A549 (cell line): ENCODE data around the gene DEPDC5. TPM values are rescaled to one million over a fixed set of nuclear protein-coding genes. Genes with fewer than 3 reads are reported as not detected.

ENCODE experiments used
- ATAC-seq, 2 experiments: fragments of 200-7000 bp in 1 of 2; fragments of >200 bp in 1 of 2; cut with Nextera tagmentation in 1 of 2; cut with Tn5 transposase in 1 of 2; 3 replicates each; pipeline versions ENCODE4 v1.8.0 to v1.9.1; 2018 to 2020; ENCODE audit warnings: mild to moderate bottlenecking in 1 of 2, moderate library complexity in 1 of 2
- CTCF ChIA-PET: fragments of 300-600 bp; sonication (Branson Sonifier 250); formaldehyde crosslinking; extraction: SDS; loops from one replicate; lab custom pipeline; 2021; ENCODE audit warnings: antibody characterized with exemption, inconsistent platforms; lab: Yijun Ruan, JAX
- POLR2A ChIA-PET: fragments of 350-600 bp; formaldehyde crosslinking; extraction: SDS; loops from one replicate; lab custom pipeline; 2021; ENCODE audit warnings: antibody characterized with exemption, inconsistent platforms; lab: Yijun Ruan, JAX
- DNase-seq, 2 experiments: peaks; one replicate each; pipeline versions ENCODE4 v3.0.0 to v3.0.0-alpha.2; 2011 to 2016; ENCODE audit warnings: low read depth in 1 of 2, low spot score in 1 of 2
- FAIRE-seq: peaks from 2 replicates; lab custom pipeline; 2011; peaks lifted over from hg19 to GRCh38; lab: Jason Lieb, UNC
- H3K27ac ChIP-seq, 2 experiments: fragments of >200 bp; sonication (Bioruptor Twin); formaldehyde crosslinking; 3 replicates each; pipeline ENCODE4 v1.5.1; 2016 to 2017
- H3K4me1 ChIP-seq: fragments of >200 bp; sonication (Bioruptor Twin); formaldehyde crosslinking; 3 replicates; pipeline ENCODE4 v1.6.1; 2016
- H3K4me2 ChIP-seq: fragments of >200 bp; sonication (Bioruptor Twin); formaldehyde crosslinking; 3 replicates; pipeline ENCODE4 v1.6.1; 2016
- H3K4me3 ChIP-seq: fragments of >200 bp; sonication (Bioruptor Twin); formaldehyde crosslinking; 3 replicates; pipeline ENCODE4 v1.5.1; 2016
- H3K9me3 ChIP-seq: fragments of >200 bp; sonication (Bioruptor Twin); formaldehyde crosslinking; 3 replicates; pipeline ENCODE4 v1.6.1; 2016
- CEBPB ChIP-seq, 2 experiments: fragments of >200 bp in 1 of 2; sonication (Bioruptor Twin) in 1 of 2; formaldehyde crosslinking in 1 of 2; IDR thresholded peaks; 2 replicates each; pipeline ENCODE4 v1.6.1; 2012 to 2016
- CHD4 ChIP-seq: fragments of 200-600 bp; sonication (generic); IDR thresholded peaks from 2 replicates; pipeline ENCODE4 v1.6.1; 2016; ENCODE audit warnings: antibody characterized with exemption, mild to moderate bottlenecking, borderline replicate concordance
- CTCF ChIP-seq: fragments of >200 bp; sonication (Bioruptor Twin); formaldehyde crosslinking; IDR thresholded peaks from 3 replicates; pipeline ENCODE4 v1.5.1; 2016
- E2F6 ChIP-seq: IDR thresholded peaks from 2 replicates; pipeline ENCODE4 v1.6.1; 2012; ENCODE audit warnings: low read depth, borderline replicate concordance
- ELK1 ChIP-seq: fragments of 150-350 bp; IDR thresholded peaks from 2 replicates; pipeline ENCODE4 v1.6.1; 2014; ENCODE audit warnings: low read depth, mild to moderate bottlenecking, low read length
- EP300 ChIP-seq, 2 experiments: fragments of >200 bp; sonication (Bioruptor Twin); formaldehyde crosslinking; IDR thresholded peaks; 2 replicates in 1 of 2; 3 replicates in 1 of 2; pipeline ENCODE4 v1.6.1; 2016 to 2017
- ESRRA ChIP-seq: fragments of 150-350 bp; IDR thresholded peaks from 2 replicates; pipeline ENCODE4 v1.6.1; 2014; ENCODE audit warnings: mild to moderate bottlenecking, low read length, borderline replicate concordance
- FOSL2 ChIP-seq, 2 experiments: fragments of 450-650 bp in 1 of 2; fragments of >200 bp in 1 of 2; sonication (Bioruptor Twin) in 1 of 2; formaldehyde crosslinking; IDR thresholded peaks; 2 replicates each; pipeline versions ENCODE4 v1.5.0 to v1.6.1; 2016 to 2020; ENCODE audit warnings: mild to moderate bottlenecking in 1 of 2, moderate library complexity in 1 of 2
- GATA3 ChIP-seq: IDR thresholded peaks from 2 replicates; pipeline ENCODE4 v1.6.1; 2012; ENCODE audit warnings: borderline replicate concordance
- HES2 ChIP-seq: fragments of >200 bp; sonication (Bioruptor Twin); formaldehyde crosslinking; IDR thresholded peaks from 2 replicates; pipeline ENCODE4 v1.6.1; 2016
- HOXB13 ChIP-seq: fragments of 250-450 bp; sonication (Bioruptor Pico); IDR thresholded peaks from 2 replicates; pipeline ENCODE4 v1.5.0; 2020; ENCODE audit warnings: low read depth, mild to moderate bottlenecking, moderate library complexity
- HOXB5 ChIP-seq: fragments of 250-450 bp; sonication (Bioruptor Pico); IDR thresholded peaks from 2 replicates; pipeline ENCODE4 v1.5.0; 2020; ENCODE audit warnings: mild to moderate bottlenecking, moderate library complexity
- JUN ChIP-seq, 2 experiments: fragments of >200 bp; sonication (Bioruptor Twin); formaldehyde crosslinking; IDR thresholded peaks; 2 replicates in 1 of 2; 3 replicates in 1 of 2; pipeline ENCODE4 v1.6.1; 2016 to 2017
- MAFK ChIP-seq: fragments of 450-650 bp; IDR thresholded peaks from 2 replicates; pipeline ENCODE4 v1.6.1; 2014; ENCODE audit not compliant: partially characterized antibody
- MAX ChIP-seq: IDR thresholded peaks from 2 replicates; pipeline ENCODE4 v1.6.1; 2012
- MYC ChIP-seq: IDR thresholded peaks from 2 replicates; pipeline ENCODE4 v1.6.1; 2012; ENCODE audit warnings: mild to moderate bottlenecking, inconsistent platforms, low read length, improper control_type of control experiment, borderline replicate concordance
- NPAS2 ChIP-seq: fragments of 250-450 bp; sonication (Bioruptor Pico); IDR thresholded peaks from 2 replicates; pipeline ENCODE4 v1.8.0; 2022; ENCODE audit warnings: mild to moderate bottlenecking, moderate library complexity, borderline replicate concordance
- NR3C1 ChIP-seq: fragments of >200 bp; sonication (Bioruptor Twin); formaldehyde crosslinking; IDR thresholded peaks from 3 replicates; pipeline ENCODE4 v1.6.1; 2017
- PBX3 ChIP-seq: IDR thresholded peaks from 2 replicates; pipeline ENCODE4 v1.6.1; 2012
- PHF8 ChIP-seq: fragments of 200-600 bp; sonication (generic); IDR thresholded peaks from 2 replicates; pipeline ENCODE4 v1.6.1; 2016; ENCODE audit warnings: low read depth, mild to moderate bottlenecking, antibody characterized with exemption, moderate library complexity, borderline replicate concordance
- POLR2AphosphoS2 ChIP-seq: conservative IDR thresholded peaks from 2 replicates; pipeline ENCODE4 v1.6.1; 2012; ENCODE audit warnings: low read length, improper control_type of control experiment, inconsistent platforms
- RFX5 ChIP-seq: fragments of 450-650 bp; IDR thresholded peaks from 2 replicates; pipeline ENCODE4 v1.7.1; 2014; ENCODE audit warnings: antibody characterized with exemption, mild to moderate bottlenecking, moderate library complexity
- TP53 ChIP-seq: fragments of 250-450 bp; sonication (Bioruptor Pico); IDR thresholded peaks from 2 replicates; pipeline ENCODE4 v1.5.0; 2021; ENCODE audit warnings: mild to moderate bottlenecking, moderate library complexity
- USF2 ChIP-seq: fragments of 450-650 bp; IDR thresholded peaks from 2 replicates; pipeline ENCODE4 v1.6.1; 2014; ENCODE audit warnings: antibody characterized with exemption
- ZC3H11A ChIP-seq: fragments of 450-650 bp; IDR thresholded peaks from 2 replicates; pipeline ENCODE4 v1.6.1; 2014; ENCODE audit warnings: antibody characterized with exemption, mild to moderate bottlenecking
- ZFP36 ChIP-seq: fragments of 450-650 bp; IDR thresholded peaks from 2 replicates; pipeline ENCODE4 v1.6.1; 2014; ENCODE audit warnings: borderline replicate concordance; ENCODE audit not compliant: partially characterized antibody
- ZSCAN20 ChIP-seq: fragments of 250-450 bp; sonication (Bioruptor Pico); IDR thresholded peaks from 2 replicates; pipeline ENCODE4 v1.8.0; 2022; ENCODE audit warnings: mild to moderate bottlenecking, moderate library complexity
- WGBS: methylation state at CpG from one replicate; pipeline ENCODE4 v1.1.6; 2017; ENCODE audit errors: missing lambda C conversion rate; 5-methylcytosine and 5-hydroxymethylcytosine counted together
- polyA plus RNA-seq, 4 experiments: library from polyadenylated mRNA; depleted of rRNA in 3 of 4; stranded (reverse); fragments of >200 nt; fragmentation: RNase III in 1 of 4; extraction: RNeasy Plus Mini Kit Qiagen cat#74134 plus additional on column Dnase treatment in 1 of 4; gene quantifications; 2 replicates in 3 of 4; 3 replicates in 1 of 4; pipeline ENCODE4 v1.2.3, GENCODE V29; 2011 to 2017

DEPDC5 gene
- polyA plus RNA-seq, 2 of the 4 experiments (the other 2 are of a cell fraction): 4.4 to 10.1 TPM

GRCh38 chr22:31753005-31753633 lies 700 bp upstream of the DEPDC5 start:
- ATAC-seq: peak; percentile 17 to 31
- Histone ChIP-seq H3K4me3 (peak overlapping the region; percentile 82), H3K27ac (peak overlapping the region; percentile 91 to 95), H3K4me2 (peak overlapping the region; percentile 95), H3K9me3 (no peaks in the 10 kb centered on the region), H3K4me1 (peaks cover 22% of the 10 kb centered on the region; the same call in 2 of the 3 replicates)
- FAIRE-seq: no peak
- CTCF ChIA-PET: interaction anchor here (1.1 kb wide), 2 partner anchors 13 to 87 kb away, joined by 3 to 4 read pairs; no protein-coding TSS in a partner anchor
- DNase-seq: peak in 1 of 2 experiments; percentile 5
- 55% methylated on average over 17 of the region's 20 CpGs for WGBS
- POLR2A ChIA-PET: interaction anchor here (0.9 to 1.4 kb wide), 2 partner anchors 72 to 91 kb away, joined by 3 read pairs; partner anchors contain the start of gene PISD
- TF ChIP-seq HES2 (no peak), HOXB13 (CRISPR knock-in tag) (no peak), MAX (no peak), ZFP36 (no peak), USF2 (no peak), EP300 (IDR thresholded peaks at IDR 0.05) (no peak), POLR2AphosphoS2 (no peak), TP53 (CRISPR knock-in tag) (no peak), NR3C1 (no peak), JUN (IDR thresholded peaks at IDR 0.05) (no peak)

GRCh38 chr22:31754813-31755212 lies 994 bp downstream of the DEPDC5 start:
- ATAC-seq: no peak
- TF ChIP-seq MAFK: no peak
- no peak for TF ChIP-seq ZC3H11A
- no peak for TF ChIP-seq ZSCAN20 (CRISPR knock-in tag)
- no peak for TF ChIP-seq PHF8
- no peak for TF ChIP-seq MAX
- no peak for TF ChIP-seq ESRRA
- no peak for TF ChIP-seq NPAS2 (CRISPR knock-in tag)
- no peak for FAIRE-seq
- ChIA-PET CTCF (no interaction called here), POLR2A (no interaction called here)
- DNase-seq: no peak
- Histone ChIP-seq H3K9me3 (no peaks in the 10 kb centered on the region), H3K4me1 (peaks cover 15% of the 10 kb centered on the region; the same call in 2 of the 3 replicates), H3K27ac (peak overlapping the region in 1 of 2 experiments; percentile 91; a peak in 3 of 6 replicates), H3K4me2 (peak overlapping the region; percentile 88), H3K4me3 (peak overlapping the region; percentile 82)
- WGBS: 54% methylated on average over 6 of the region's 6 CpGs

GRCh38 chr22:31757265-31757664 lies 3.4 kb downstream of the DEPDC5 start:
- ATAC-seq: no peak
- no peak overlapping the region for H3K4me2 ChIP-seq
- no peak overlapping the region for H3K27ac ChIP-seq
- H3K9me3 ChIP-seq: no peaks in the 10 kb centered on the region
- H3K4me1 ChIP-seq: peaks cover 10% of the 10 kb centered on the region; the same call in 2 of the 3 replicates
- no peak for DNase-seq
- POLR2A ChIA-PET: no interaction called here
- no peak for FAIRE-seq
- CTCF ChIA-PET: no interaction called here
- 86% methylated on average over 1 of the region's 1 CpG for WGBS
- H3K4me3 ChIP-seq: no peak overlapping the region
- TF ChIP-seq ESRRA (no peak), CTCF (no peak), ZFP36 (no peak), ELK1 (no peak), PBX3 (no peak), MYC (no peak), RFX5 (no peak), HOXB5 (no peak), HOXB13 (CRISPR knock-in tag) (no peak), FOSL2 (IDR thresholded peaks at IDR 0.05) (no peak), FOSL2 (CRISPR knock-in tag; IDR thresholded peaks at IDR 0.05) (no peak), MAFK (no peak), CEBPB (IDR thresholded peaks at IDR 0.05) (no peak), GATA3 (no peak), E2F6 (no peak), CHD4 (no peak)
